HG03521 (cell line): Measurements from ENCODE around the gene SEC31B.

Experiments used
- ATAC-seq: cut with Tn5 transposase; IDR thresholded peaks from one replicate; pipeline ENCODE4 v1.9.1; 2021; ENCODE audit warnings: mild to moderate bottlenecking, moderate library complexity; ENCODE audit not compliant: unreplicated experiment

SEC31B gene

GRCh38 chr10:100519311-100520051 lies at the start of gene SEC31B:
TSS of gene SEC31B (minus strand) at chr10:100519861. CDS start at chr10:100516952, 2,909 bp downstream.
- no peak for ATAC-seq

GRCh38 chr10:100568912-100569311 lies 49.3 kb upstream of the SEC31B start:
- no peak for ATAC-seq

GRCh38 chr10:100567826-100568225 lies 48.2 kb upstream of the SEC31B start:
- ATAC-seq = no peak

- ATAC-seq = no peak
Observed at GRCh38 chr10:100567249-100567648, 47.6 kb upstream of the SEC31B start.

- no peak for ATAC-seq
Observed at GRCh38 chr10:100566561-100566960, 46.9 kb upstream of the SEC31B start.

- ATAC-seq = no peak
Observed at GRCh38 chr10:100565206-100565985, 45.7 kb upstream of the SEC31B start.

GRCh38 chr10:100562008-100562672 lies 42.5 kb upstream of the SEC31B start:
- ATAC-seq = no peak

- ATAC-seq = no peak
Observed at GRCh38 chr10:100561005-100561404, 41.3 kb upstream of the SEC31B start.

- no peak for ATAC-seq
Observed at GRCh38 chr10:100560248-100560647, 40.6 kb upstream of the SEC31B start.

- no peak for ATAC-seq
Observed at GRCh38 chr10:100554902-100555301, 35.2 kb upstream of the SEC31B start.

GRCh38 chr10:100553929-100554328 lies 34.3 kb upstream of the SEC31B start:
- ATAC-seq = no peak

- no peak for ATAC-seq
Observed at GRCh38 chr10:100551738-100552137, 32.1 kb upstream of the SEC31B start.

GRCh38 chr10:100551196-100551595 lies 31.5 kb upstream of the SEC31B start:
- ATAC-seq = no peak

GRCh38 chr10:100544950-100545349 lies 25.3 kb upstream of the SEC31B start:
- ATAC-seq = no peak

- ATAC-seq = no peak
Observed at GRCh38 chr10:100537475-100537874, 17.8 kb upstream of the SEC31B start.

GRCh38 chr10:100535715-100536353 lies 16.2 kb upstream of the SEC31B start, which contains the start of gene HIF1AN:
TSS of gene HIF1AN (plus strand) at chr10:100535943. CDS start at chr10:100535959, 16 bp downstream.
- ATAC-seq = peak; percentile 90

GRCh38 chr10:100535338-100535714 lies 15.7 kb upstream of the SEC31B start:
- ATAC-seq = peak; percentile 4

GRCh38 chr10:100534726-100535125 lies 15.1 kb upstream of the SEC31B start:
- no peak for ATAC-seq

GRCh38 chr10:100531761-100532160 lies 12.1 kb upstream of the SEC31B start:
- ATAC-seq = no peak

GRCh38 chr10:100529475-100530298 lies 10.0 kb upstream of the SEC31B start, which contains the start of gene NDUFB8:
TSS of gene NDUFB8 (minus strand) at chr10:100529871. CDS start at chr10:100529851, 20 bp downstream.
- no peak for ATAC-seq
